Measurements from ENCODE around the gene PALM. TPM values are rescaled to one million over a fixed set of nuclear protein-coding genes. Genes with fewer than 3 reads are reported as not detected.

The PALM gene
- total RNA-seq, 2 donors from 2014 or later = 32.9 to 40.8 TPM

- H3K27me3 ChIP-seq (ENCODE audit: control insufficient read depth, insufficient read depth, low read length, poor library complexity, severe bottlenecking) = no peaks in the 10 kb centered on the region
- Mint-ChIP-seq H3K9me3 (no peaks in the 10 kb centered on the region), H3K36me3 (ENCODE audit: low read depth) (no peaks in the 10 kb centered on the region), H3K27ac (no peak overlapping the region), H3K4me1 (no peaks in the 10 kb centered on the region), H3K4me3 (no peak overlapping the region), H3K27me3 (ENCODE audit: insufficient read depth) (peaks cover 4% of the 10 kb centered on the region)
- DNase-seq = no peak
- no peak overlapping the region for H3K27ac ChIP-seq (ENCODE audit: low read depth, low read length)
- no peaks in the 10 kb centered on the region for H3K4me1 ChIP-seq (ENCODE audit: control insufficient read depth, insufficient read depth, low read length)
- H3K9me3 ChIP-seq (ENCODE audit: control insufficient read depth, low read length) = no peaks in the 10 kb centered on the region
- no peak overlapping the region for H3K9ac ChIP-seq (ENCODE audit: extremely low read depth, low read length, poor library complexity, severe bottlenecking)
- H3K4me3 ChIP-seq (ENCODE audit: low read length) = no peak overlapping the region
- TF ChIP-seq CTCF (conservative IDR thresholded peaks at IDR 0.05) = no peak
- no peaks in the 10 kb centered on the region for H3K36me3 ChIP-seq (ENCODE audit: control insufficient read depth, insufficient read depth, low read length)
- 85 to 95% methylated on average over 11 to 17 of the region's 17 CpGs for WGBS, 2 experiments (ENCODE audit: insufficient coverage in 1 of 2, insufficient read length in 1 of 2)
Measured at GRCh38 chr19:686589-687297, 22.0 kb upstream of the PALM start.

- Mint-ChIP-seq H3K27ac (no peak overlapping the region), H3K9me3 (no peaks in the 10 kb centered on the region), H3K27me3 (ENCODE audit: insufficient read depth) (peaks cover 4% of the 10 kb centered on the region), H3K4me1 (no peaks in the 10 kb centered on the region), H3K36me3 (ENCODE audit: low read depth) (no peaks in the 10 kb centered on the region), H3K4me3 (no peak overlapping the region)
- TF ChIP-seq CTCF (conservative IDR thresholded peaks at IDR 0.05) = no peak
- Histone ChIP-seq H3K9me3 (ENCODE audit: control insufficient read depth, low read length) (no peaks in the 10 kb centered on the region), H3K36me3 (ENCODE audit: control insufficient read depth, insufficient read depth, low read length) (no peaks in the 10 kb centered on the region), H3K27ac (ENCODE audit: low read depth, low read length) (no peak overlapping the region), H3K9ac (ENCODE audit: extremely low read depth, low read length, poor library complexity, severe bottlenecking) (no peak overlapping the region), H3K27me3 (ENCODE audit: control insufficient read depth, insufficient read depth, low read length, poor library complexity, severe bottlenecking) (no peaks in the 10 kb centered on the region), H3K4me1 (ENCODE audit: control insufficient read depth, insufficient read depth, low read length) (no peaks in the 10 kb centered on the region), H3K4me3 (ENCODE audit: low read length) (no peak overlapping the region)
- WGBS, 2 experiments (ENCODE audit: insufficient coverage in 1 of 2, insufficient read length in 1 of 2) = 85 to 88% methylated on average over 10 to 11 of the region's 11 CpGs
- no peak for DNase-seq
Measured at GRCh38 chr19:687569-688166, 21.1 kb upstream of the PALM start.

- Mint-ChIP-seq H3K27me3 (ENCODE audit: insufficient read depth) (peaks cover 4% of the 10 kb centered on the region), H3K36me3 (ENCODE audit: low read depth) (no peaks in the 10 kb centered on the region), H3K4me3 (no peak overlapping the region), H3K27ac (no peak overlapping the region), H3K4me1 (no peaks in the 10 kb centered on the region), H3K9me3 (no peaks in the 10 kb centered on the region)
- no peak for DNase-seq
- no peak overlapping the region for H3K9ac ChIP-seq (ENCODE audit: extremely low read depth, low read length, poor library complexity, severe bottlenecking)
- H3K4me3 ChIP-seq (ENCODE audit: low read length) = no peak overlapping the region
- no peaks in the 10 kb centered on the region for H3K9me3 ChIP-seq (ENCODE audit: control insufficient read depth, low read length)
- no peaks in the 10 kb centered on the region for H3K27me3 ChIP-seq (ENCODE audit: control insufficient read depth, insufficient read depth, low read length, poor library complexity, severe bottlenecking)
- 88 to 90% methylated on average over 12 to 15 of the region's 15 CpGs for WGBS, 2 experiments (ENCODE audit: insufficient coverage in 1 of 2, insufficient read length in 1 of 2)
- no peaks in the 10 kb centered on the region for H3K4me1 ChIP-seq (ENCODE audit: control insufficient read depth, insufficient read depth, low read length)
- H3K27ac ChIP-seq (ENCODE audit: low read depth, low read length) = no peak overlapping the region
- TF ChIP-seq CTCF (conservative IDR thresholded peaks at IDR 0.05) = no peak
- H3K36me3 ChIP-seq (ENCODE audit: control insufficient read depth, insufficient read depth, low read length) = no peaks in the 10 kb centered on the region
Measured at GRCh38 chr19:688214-688613, 20.5 kb upstream of the PALM start.

All from endodermal cell (in vitro differentiated cells).